Measurements from ENCODE around the gene SULT1C3. TPM values are rescaled to one million over a fixed set of nuclear protein-coding genes. Genes with fewer than 3 reads are reported as not detected.

Gene SULT1C3
- total and polyA plus RNA-seq, 2 of the 4 experiments (the other 2 are of a cell fraction) = not detected

GRCh38 chr2:108270768-108271506 lies 31.2 kb downstream of the SULT1C3 start:
- Histone ChIP-seq H3K4me1 (ENCODE audit: control insufficient read depth, insufficient read depth, low read length) (peaks cover 18% of the 10 kb centered on the region), H3K9me3 (ENCODE audit: control insufficient read depth, insufficient read depth, low read length) (no peaks in the 10 kb centered on the region), H3K79me1 (ENCODE audit: low read depth in 1 of 2, low read length in 2 of 2) (no peaks in the 10 kb centered on the region), H2AFZ (replicated peaks; ENCODE audit: low read length, poor library complexity) (no peak overlapping the region), H2AK5ac (ENCODE audit: low read depth, low read length) (no peak overlapping the region; the same call in 1 of the 2 replicates), H3K27me3 (ENCODE audit: control insufficient read depth, insufficient read depth, low read length) (no peaks in the 10 kb centered on the region), H3K23ac (ENCODE audit: low read depth, low read length) (no peak overlapping the region), H4K91ac (ENCODE audit: insufficient read depth, low read depth, low read length) (peak overlapping the region; percentile 53; the same call in 1 of the 2 replicates), H3K56ac (ENCODE audit: extremely low read depth, insufficient read depth, low read length) (no peak overlapping the region), H3K4me2 (ENCODE audit: low read depth, low read length) (no peak overlapping the region), H3K36me3 (ENCODE audit: control insufficient read depth, insufficient read depth, low read length) (no peaks in the 10 kb centered on the region), H2BK20ac (ENCODE audit: low read depth, low read length) (no peak overlapping the region), H4K8ac (ENCODE audit: low read depth in 2 of 2, low read length in 2 of 2) (peak overlapping the region; percentile 82 to 94; a peak in 3 of 4 replicates), H4K5ac (ENCODE audit: low read depth, low read length) (peak overlapping the region; percentile 86; the same call in 1 of the 2 replicates), H4K20me1 (ENCODE audit: insufficient read depth, low read length) (no peaks in the 10 kb centered on the region), H3K9ac (ENCODE audit: low read depth, low read length) (no peak overlapping the region), H2BK120ac (ENCODE audit: low read depth, low read length) (no peak overlapping the region), H2BK15ac (ENCODE audit: low read depth, low read length) (no peak overlapping the region; the same call in 2 of the 3 replicates), H3K14ac (replicated peaks; ENCODE audit: low read depth, low read length) (no peak overlapping the region), H3K9me1 (ENCODE audit: insufficient read depth, low read length) (peaks cover 8% of the 10 kb centered on the region), H3K4me3 (ENCODE audit: insufficient read depth, low read depth, low read length) (no peak overlapping the region), H3K18ac (ENCODE audit: low read depth, low read length) (no peak overlapping the region), H3K4ac (ENCODE audit: low read depth, low read length) (peak overlapping the region; percentile 83; the same call in 1 of the 2 replicates), H3K27ac (ENCODE audit: insufficient read depth, low read length) (no peak overlapping the region), H2BK5ac (ENCODE audit: low read depth, low read length, poor library complexity, severe bottlenecking) (no peak overlapping the region), H2AK9ac (replicated peaks; ENCODE audit: low read depth, low read length, poor library complexity) (peak overlapping the region; percentile 23)
- ChIA-PET CTCF (no interaction called here), POLR2A (ENCODE audit: unreplicated experiment) (no interaction called here)
- WGBS, 2 experiments (ENCODE audit: extremely low coverage in 2 of 2, insufficient read length in 1 of 2) = 56% methylated on average over 5 of the region's 5 CpGs; no CpG with 5 or more reads in 1 of the 2 experiments
- ATAC-seq (ENCODE audit: low read depth) (no peak), DNase-seq (no peak)
- no TSS peak for BruUV-seq (replicated peaks)
- dilution Hi-C loops (cut with HindIII; ENCODE audit: low sequenced_read_pairs, unreplicated experiment) (no loop called here), intact Hi-C loops (cut with micrococcal nuclease) (no loop called here), in situ Hi-C loops (cut with MboI; ENCODE audit: low sequenced_read_pairs) (no loop called here)
- TF ChIP-seq MAFK (IDR thresholded peaks at IDR 0.05; ENCODE audit: low read depth, low read length) = no peak
- TF ChIP-seq CTCF (conservative IDR thresholded peaks at IDR 0.05; ENCODE audit: low read depth, low read length) = no peak
- TF ChIP-seq ELK1 (IDR thresholded peaks at IDR 0.05; ENCODE audit: borderline replicate concordance, low read depth, low read length) = no peak
- no peak for TF ChIP-seq SMC3 (IDR thresholded peaks at IDR 0.05; ENCODE audit: low read depth, low read length)
- TF ChIP-seq CHD1 (IDR thresholded peaks at IDR 0.05; ENCODE audit: low read depth, low read length) = no peak
- TF ChIP-seq MXI1 (IDR thresholded peaks at IDR 0.05; ENCODE audit: borderline replicate concordance, low read depth, low read length) = no peak
- TF ChIP-seq RAD21 (IDR thresholded peaks at IDR 0.05; ENCODE audit: low read length) = no peak
- no peak for TF ChIP-seq BHLHE40 (IDR thresholded peaks at IDR 0.05; ENCODE audit: low read depth, low read length)
- TF ChIP-seq POLR2A (IDR thresholded peaks at IDR 0.05; ENCODE audit: low read depth, low read length) = no peak
- no peak for TF ChIP-seq RFX5 (IDR thresholded peaks at IDR 0.05; ENCODE audit: low read depth, low read length)
- TF ChIP-seq, protein P1, sequence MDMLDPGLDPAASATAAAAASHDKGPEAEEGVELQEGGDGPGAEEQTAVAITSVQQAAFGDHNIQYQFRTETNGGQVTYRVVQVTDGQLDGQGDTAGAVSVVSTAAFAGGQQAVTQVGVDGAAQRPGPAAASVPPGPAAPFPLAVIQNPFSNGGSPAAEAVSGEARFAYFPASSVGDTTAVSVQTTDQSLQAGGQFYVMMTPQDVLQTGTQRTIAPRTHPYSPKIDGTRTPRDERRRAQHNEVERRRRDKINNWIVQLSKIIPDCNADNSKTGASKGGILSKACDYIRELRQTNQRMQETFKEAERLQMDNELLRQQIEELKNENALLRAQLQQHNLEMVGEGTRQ (IDR thresholded peaks at IDR 0.05; ENCODE audit: low read depth, low read length) = no peak
- no peak for TF ChIP-seq RCOR1 (IDR thresholded peaks at IDR 0.05; ENCODE audit: insufficient replicate concordance, low read length)
- no peak for TF ChIP-seq FOS (IDR thresholded peaks at IDR 0.05; ENCODE audit: low read depth, low read length)
- no peak for TF ChIP-seq NFE2L2 (IDR thresholded peaks at IDR 0.05; ENCODE audit: low read depth, low read length)
- TF ChIP-seq MAZ (IDR thresholded peaks at IDR 0.05; ENCODE audit: borderline replicate concordance, low read depth, low read length) = no peak

Measured in IMR-90 (cell line).